ENCODE results near the gene MOB3B.
A peak's percentile ranks its signal among the peaks of the same experiment; 100 is the strongest.

The MOB3B gene

DNA sequence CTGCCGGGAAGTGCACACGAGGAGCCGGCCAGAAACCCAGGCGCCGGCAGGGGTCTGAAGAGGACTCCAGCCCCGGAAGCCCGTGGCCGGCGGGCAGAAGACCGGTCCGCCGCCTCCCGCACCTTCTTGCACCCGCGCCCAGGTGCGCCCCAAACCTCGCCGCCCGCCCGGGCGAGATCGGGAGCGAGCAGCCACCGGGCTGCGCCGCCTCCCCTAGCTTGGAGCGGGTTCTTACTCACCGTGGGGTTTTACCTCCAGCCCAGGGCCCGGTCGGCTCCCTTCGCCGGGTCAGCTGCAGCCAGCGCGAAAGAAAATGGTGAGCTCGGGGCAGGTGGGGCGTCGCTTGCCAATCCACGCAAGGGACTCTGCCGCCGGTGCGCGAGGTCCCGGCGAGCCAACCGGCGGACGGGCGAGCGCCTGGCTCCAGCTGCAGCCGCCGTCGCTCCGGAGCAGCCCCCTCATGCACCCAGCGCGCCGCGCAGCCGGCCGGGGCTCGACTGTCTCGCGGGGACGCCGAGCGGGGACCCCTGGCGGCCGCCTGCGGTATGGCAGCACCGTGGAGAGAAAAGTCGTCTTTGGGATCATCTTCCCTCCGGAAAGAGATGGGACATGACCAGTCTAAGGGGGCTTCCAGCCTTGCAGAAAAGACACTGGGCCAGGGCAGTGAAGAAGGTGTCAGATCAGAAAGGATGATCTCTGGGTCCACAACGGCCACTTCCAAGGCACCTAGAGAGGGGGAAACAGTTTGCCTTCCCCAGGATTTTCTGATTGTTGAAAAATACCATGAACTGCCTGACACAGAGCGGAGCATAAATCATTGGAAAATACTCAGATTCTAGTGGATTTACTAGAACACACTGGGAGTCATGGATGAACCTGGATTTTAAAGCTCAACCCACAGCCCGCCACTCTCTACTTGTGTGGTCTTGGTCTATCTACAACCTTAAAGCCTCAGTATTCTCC lies at the start of gene MOB3B:
Gene MOB3B, minus strand, starts transcription at position 499 of the 963 bp plus-strand sequence. CDS start 74,264 bp downstream, outside the sequence.
- peak; percentile 83 to 84 for DNase-seq

DNA sequence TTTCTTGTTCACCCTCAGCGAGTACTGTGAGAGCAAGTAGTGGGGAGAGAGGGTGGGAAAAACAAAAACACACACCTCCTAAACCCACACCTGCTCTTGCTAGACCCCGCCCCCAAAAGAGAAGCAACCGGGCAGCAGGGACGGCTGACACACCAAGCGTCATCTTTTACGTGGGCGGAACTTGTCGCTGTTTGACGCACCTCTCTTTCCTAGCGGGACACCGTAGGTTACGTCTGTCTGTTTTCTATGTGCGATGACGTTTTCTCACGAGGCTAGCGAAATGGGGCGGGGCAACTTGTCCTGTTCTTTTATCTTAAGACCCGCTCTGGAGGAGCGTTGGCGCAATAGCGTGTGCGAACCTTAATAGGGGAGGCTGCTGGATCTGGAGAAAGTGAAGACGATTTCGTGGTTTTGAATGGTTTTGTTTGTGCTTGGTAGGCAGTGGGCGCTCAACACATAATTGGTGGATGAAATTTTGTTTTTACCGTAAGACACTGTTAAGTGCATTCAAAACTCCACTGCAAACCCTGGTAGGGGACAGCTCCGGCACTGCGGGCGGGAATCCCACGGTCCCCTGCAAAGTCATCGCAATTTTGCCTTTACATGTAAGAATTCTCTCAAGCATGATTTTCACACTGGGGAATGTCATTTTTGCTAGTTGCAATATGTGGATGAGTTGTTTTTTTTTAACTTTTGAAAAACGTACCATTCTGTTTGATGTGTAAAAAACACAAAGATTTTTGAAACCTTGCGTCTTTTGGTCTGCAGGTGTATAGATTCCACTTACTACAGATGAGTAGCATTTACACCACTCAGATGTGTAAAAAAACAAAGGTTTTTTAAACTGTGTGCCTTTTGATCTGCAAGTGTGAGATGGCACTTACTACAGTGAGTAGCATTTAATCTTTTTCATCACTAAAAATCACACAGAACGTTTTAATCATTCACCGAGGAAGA lies 44.3 kb upstream of the MOB3B start:
- DNase-seq = peak; percentile 91 to 95

DNA sequence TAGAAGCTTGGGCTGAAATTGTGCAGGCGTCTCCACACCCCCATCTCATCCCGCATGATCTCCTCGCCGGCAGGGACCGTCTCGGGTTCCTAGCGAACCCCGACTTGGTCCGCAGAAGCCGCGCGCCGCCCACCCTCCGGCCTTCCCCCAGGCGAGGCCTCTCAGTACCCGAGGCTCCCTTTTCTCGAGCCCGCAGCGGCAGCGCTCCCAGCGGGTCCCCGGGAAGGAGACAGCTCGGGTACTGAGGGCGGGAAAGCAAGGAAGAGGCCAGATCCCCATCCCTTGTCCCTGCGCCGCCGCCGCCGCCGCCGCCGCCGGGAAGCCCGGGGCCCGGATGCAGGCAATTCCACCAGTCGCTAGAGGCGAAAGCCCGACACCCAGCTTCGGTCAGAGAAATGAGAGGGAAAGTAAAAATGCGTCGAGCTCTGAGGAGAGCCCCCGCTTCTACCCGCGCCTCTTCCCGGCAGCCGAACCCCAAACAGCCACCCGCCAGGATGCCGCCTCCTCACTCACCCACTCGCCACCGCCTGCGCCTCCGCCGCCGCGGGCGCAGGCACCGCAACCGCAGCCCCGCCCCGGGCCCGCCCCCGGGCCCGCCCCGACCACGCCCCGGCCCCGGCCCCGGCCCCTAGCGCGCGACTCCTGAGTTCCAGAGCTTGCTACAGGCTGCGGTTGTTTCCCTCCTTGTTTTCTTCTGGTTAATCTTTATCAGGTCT lies 43.5 kb upstream of the MOB3B start, which contains the start of gene C9orf72:
Gene C9orf72, minus strand, starts transcription at position 564 of the 716 bp plus-strand sequence. CDS start 6,361 bp downstream, outside the sequence.
- DNase-seq = peak; percentile 87

DNA sequence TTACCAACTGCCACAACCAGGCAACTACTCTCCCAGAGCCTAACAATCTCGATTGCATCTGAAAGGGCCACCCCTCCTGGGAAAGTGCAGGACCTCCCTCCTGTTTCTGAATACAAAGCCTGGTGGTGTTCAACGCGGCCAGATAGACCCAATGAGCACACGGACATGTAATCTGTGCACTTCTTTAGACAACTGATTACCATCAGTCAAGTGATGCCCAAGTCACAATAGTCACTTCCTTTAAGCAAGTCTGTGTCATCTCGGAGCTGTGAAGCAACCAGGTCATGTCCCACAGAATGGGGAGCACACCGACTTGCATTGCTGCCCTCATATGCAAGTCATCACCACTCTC lies 42.9 kb upstream of the MOB3B start:
- no peak for DNase-seq

DNA sequence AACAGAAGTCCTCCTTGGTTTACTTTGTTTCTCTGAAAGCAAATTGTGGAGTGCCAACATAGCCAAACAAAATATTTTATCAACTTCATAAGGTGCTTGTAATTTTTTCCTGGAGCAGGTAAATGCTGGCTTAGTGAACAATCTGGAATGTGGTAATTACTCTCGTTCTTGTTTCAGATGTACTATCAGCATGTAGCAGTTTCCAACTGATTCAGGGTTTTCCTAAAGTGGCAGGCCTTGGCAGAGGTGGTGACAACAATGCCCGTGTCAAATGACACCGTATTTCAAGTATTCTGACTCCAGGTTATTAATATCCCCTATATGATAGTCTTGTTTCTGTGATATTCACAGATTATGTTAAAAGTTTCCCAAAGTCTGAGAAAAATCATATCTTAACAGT lies 42.4 kb upstream of the MOB3B start:
- no peak for DNase-seq

DNA sequence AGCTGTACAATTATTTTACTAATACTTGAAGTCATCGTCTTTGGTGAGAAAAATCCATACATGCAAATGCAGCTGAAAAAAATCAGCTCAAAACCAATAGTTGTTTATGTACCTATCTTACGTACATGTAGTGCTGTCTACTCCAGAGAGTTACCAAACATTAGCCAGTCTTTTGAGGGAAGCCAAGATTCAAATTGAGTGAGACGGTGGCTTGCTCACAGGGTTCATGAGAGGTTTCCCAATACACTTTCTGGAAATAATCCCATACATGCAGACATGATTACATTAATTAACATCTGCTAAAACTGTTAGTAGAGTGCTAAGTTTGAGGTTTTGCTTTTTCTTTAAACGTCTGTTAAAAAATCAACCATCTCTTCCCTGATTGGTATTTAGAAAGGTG lies 41.4 kb upstream of the MOB3B start:
- DNase-seq = no peak

DNA sequence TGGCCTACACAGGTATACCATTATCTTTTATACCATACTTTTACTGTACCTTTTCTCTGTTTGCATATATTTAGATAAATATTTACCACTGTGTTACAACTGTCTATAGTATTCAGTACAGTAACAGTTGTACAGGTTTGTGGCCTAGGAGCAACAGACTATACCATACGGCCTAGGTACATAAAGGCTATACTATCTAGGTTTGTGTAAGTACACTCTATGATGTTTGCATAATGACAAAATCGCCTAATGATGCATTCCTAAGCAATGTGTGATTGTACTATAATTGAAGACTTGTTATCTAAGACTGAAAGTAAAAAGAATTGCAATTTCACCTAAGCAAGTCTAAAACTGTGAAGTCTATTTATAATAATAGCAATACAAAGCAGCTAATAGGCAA lies 39.8 kb upstream of the MOB3B start:
- DNase-seq = no peak

DNA sequence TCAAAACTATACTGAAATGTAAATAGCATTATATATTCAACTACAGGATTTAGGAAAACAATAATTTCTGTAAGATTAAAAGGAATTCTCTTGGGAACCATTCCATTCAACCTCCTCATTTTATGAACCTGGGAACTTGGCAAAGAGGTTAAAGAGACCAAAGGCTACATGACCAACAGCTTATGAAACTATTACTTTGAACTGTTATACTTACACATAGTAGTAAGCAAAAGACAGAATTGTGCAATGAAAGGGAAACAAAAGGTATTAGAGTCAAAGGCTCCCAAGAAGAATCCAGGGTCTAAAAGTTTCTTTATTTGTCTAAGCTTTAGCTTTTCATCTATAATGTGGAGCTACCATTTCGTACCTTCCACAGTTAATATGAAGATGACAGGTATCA lies 36.5 kb upstream of the MOB3B start:
- no peak for DNase-seq

DNA sequence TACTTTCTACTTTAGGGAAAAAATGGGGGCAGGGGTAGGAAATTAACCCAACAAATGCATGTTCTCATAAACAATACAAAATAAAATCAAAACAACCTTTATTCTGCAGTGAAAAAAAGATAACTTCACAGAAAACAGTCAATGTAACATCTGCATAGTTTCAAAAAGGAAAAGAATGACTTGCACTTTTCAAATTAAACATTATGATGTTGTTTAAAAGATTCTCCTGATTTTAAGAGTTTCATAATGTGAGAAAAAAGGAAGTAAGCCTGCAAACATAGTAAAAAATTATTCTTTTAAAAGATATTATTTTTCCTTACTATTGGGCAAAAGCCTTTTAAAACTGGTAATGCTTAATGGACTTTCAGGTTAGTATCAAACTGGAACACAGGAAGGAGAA lies 36.1 kb upstream of the MOB3B start:
- no peak for DNase-seq

DNA sequence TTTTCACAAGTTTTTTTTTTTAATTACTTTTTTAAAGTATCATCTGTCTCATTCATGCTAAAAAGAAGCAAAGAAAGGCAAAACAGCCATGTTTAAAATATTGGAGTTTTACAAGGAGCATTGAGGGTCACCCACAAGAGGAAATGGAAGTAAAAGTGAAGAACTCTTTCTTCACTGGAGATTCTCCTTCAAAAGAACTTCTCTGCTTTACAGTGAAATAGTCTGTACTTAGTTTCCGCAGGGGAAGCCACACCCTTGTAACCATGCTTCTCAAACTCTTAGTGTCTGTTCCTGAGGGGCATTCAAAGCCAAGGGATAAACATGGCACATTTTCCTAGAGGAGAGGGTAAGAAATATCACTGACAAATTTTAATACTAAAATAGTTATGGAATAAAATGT lies 35.1 kb upstream of the MOB3B start:
- no peak for DNase-seq

DNA sequence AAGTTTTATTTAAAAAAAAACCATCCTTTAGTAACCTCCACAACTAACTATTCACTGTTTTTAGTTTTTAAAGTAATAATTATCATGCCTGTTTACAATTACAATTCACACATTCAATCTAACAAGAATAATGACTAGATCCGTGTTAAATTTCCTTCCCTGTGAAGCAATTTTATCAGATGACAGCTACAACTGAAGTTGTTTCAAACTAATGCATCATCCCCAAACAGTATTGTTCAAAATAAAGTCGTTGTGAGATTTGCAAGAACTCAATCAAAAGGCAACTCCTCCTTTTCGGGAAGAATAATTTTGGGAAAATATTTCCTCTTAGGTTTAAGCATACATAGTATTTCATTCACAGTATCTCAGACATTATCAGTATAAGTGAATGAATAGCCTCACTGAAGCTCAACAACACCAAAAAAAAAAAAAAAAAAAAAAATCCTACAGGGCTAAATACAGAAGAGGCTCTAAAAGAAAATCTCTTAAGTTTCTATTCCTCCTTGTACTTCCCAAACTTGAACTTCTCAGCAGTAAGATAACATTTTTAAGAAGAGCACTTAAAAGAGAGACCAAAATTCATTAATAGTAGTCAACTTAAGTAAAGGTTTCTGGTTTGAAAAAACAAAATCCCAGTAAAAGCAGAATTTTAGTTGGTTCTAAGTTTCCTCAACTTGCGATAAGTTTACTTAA lies 34.3 kb upstream of the MOB3B start:
- no peak for DNase-seq

DNA sequence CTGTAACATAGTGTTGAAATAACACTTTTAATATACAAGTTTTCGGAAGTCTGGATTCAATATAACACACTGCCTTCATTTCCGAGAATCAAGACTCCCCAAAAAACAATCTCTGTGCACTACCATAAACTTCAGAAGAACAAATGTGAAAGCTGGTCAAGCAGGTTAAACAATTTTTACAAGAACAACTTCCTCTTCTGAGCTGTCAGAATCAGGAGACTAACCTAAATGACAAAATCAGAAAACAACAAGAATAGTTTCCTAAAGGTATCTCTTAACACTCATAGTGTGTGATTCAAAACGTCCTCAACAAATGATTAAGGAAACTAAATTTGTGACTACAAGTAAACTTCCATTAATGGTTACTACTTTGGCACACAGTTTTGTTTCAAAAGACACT lies 32.1 kb upstream of the MOB3B start:
- no peak for DNase-seq

DNA sequence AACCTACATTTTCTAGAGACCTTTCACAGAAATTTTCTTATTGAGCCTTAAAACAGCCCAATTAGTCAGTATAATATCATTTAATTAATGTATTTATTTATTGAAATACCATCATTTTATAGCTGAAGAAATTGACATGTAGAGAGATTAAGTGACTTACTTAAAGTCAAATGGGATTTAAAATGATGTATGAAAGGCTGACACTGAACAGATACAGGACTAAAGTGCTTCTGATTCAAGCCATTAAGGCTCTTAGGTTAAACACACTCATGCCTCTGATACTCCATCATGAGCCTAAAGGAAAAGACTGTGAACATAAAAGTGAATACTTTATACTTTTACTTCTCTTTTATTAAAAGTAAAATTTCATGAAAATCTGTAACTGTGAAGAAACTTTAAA lies 30.8 kb upstream of the MOB3B start:
- DNase-seq = no peak

DNA sequence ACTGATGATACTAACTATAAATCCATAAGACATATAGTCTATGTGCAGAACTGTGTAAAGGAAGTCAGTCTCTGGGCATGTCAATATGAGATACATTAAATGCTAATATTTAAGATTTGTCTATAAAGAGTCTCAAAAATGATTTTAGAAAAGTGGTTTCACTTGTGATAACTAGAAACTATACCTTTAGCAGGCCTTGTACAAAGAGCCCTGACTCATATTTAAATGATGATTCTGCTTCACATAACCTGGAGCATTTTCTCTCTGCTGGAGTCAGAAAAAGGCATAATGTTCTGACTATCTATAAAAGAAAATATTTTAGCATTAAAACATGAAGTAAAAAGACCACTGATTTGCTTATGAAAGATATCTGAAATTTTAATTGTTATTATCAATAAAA lies 28.7 kb upstream of the MOB3B start:
- DNase-seq = no peak

DNA sequence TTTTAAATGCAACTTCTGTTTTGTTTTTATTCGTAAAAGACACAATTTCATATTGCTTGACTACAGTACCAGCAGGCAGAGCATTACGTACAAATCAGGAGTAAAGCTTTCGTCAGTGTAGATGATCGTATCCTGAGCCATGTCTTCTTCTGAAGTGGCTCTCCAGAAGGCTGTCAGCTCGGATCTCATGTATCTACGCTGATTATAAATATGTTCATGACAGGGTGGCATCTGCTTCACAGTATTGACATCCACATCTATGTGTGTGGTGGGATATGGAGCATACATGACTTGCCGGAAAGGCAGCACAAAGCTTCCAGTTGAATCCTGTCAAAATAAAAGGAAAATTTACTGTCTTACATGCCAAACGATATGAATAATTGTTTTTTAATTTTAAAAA lies 26.9 kb upstream of the MOB3B start:
- DNase-seq = no peak

DNA sequence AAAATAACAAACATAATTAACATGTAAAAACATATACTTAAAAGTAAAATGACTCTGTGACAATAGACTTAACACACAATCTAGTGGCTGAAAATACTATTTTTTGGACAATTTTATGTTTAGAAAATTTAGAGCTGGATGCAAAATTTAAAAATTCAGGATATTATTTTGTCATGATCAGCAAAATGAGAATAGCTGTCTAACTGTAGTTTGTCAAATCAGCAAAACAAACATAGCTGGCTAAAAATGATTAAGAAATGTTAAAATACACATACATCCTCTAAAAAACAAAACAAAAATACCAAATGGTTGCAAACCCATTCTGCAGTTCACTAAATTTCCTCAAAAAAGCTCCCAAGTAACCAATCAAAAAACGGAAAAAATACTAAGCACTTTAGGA lies 25.1 kb upstream of the MOB3B start:
- DNase-seq = no peak

DNA sequence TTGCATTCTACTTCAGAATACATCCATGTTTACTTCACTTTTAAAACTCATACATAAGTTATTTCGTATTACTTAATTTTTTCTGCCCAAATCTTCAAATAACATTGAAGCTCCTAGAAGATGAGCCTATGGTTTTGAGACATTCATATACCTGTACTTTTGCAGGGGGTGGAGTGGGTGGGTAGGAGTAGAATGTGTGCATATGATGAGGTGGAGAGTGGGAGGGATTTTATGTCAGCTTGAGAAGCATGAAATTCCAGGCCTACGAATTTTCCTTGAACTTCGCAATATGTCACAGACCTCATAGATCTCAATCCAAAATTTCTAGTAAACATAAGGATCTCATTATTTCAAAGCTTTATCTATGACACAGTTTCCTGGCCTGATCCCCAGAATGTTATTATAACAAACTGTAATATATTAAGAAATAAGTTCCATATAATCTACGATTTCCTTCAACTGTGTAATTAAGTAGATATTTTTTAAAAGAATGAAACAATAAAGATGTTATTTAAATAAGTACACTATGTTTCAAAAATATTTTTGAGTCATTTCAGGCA lies 19.7 kb upstream of the MOB3B start:
- no peak for DNase-seq

DNA sequence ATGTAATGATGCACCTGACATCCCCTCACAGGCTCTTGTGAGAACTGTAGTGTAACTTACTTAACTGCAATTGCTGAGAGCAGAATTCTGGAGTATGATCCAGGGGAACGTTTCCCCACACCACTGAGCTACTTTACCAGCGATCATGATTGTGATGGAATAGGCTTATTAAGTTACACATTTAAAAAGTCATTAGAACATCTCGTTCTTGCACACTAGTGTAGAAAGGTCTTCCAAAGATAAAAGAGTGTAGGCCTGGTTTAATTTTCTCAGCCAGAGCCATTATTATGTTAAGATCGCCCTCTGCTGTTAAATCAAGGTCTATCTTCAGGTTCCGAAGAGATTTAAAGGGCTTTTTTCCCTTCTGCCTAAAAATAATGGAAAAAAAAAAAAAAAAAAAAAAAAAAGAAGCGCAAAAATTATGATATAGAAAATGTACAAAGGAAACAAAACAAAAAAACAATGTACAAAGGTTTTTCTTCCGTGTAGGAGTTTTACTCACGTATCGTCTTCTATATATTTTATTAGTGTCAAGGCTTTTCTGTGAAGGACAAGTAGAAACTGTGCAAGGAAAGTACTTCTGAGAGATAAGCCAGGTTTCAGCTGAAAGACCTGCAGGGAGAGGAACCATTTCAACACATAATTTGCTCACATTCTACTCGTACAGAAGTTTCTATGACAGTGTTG lies 18.6 kb upstream of the MOB3B start:
- no peak for DNase-seq

DNA sequence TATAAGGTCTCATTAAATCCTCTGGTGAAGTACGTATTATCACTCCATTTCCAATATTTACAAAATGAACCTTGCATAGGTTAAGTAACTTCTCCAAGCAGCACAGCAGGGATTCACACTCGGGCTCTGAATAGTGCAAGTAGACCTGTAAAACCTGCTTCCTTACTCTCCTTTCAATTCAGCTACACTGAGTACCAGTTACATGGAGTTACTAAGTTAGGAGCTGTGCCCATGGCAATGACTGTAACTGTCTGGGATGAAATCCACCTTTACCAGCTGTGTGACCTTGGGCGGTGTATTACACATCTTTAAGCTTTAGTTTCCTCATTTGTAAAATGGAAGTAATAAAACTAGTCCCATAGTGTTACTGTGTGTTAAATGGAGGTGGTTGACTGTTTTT lies 15.9 kb upstream of the MOB3B start:
- DNase-seq = no peak

DNA sequence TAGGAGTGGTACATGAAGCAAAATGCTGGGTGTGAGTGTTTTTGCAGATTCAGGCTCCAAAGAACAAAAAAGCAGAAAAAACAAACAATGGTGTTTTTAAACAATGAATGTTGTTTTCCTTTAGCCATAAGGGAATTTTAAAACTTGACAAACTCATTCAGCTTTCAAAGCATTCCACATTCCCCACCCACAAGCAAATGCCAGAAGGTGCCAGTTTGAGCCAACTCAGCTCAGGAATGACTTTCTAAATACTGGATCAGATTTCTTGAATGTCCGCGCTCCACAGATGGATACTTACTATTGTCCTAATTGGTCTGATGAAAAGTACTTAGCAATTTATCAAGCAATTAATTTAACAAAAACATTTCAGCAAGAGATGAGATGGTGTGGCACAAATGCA lies 12.9 kb upstream of the MOB3B start:
- no peak for DNase-seq

DNA sequence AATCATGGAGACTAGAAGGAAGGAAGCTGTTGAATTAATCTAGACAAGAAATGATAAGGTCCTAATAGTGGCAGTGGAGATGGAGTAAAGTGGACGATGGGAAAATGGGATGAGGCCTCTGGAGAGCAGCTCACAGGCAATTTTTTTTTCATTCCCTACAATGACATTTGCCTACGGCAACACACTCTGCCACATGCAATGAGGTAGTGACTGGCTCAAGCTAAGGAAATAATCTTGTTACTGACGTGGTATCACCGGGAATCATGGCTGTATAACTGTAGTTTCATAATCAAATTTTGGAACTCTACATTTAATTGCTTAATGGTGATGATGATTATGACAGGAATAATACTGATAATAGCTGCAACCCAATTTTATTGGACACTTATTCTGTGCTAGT lies 12.1 kb upstream of the MOB3B start:
- no peak for DNase-seq
